DND-41 (cell line): ENCODE measurements around the gene CUBN.

Experiments
- ATAC-seq: fragments of 200-7000 bp; cut with Tn5 transposase; 3 replicates; pipeline ENCODE4 v1.9.1; 2021; ENCODE audit warnings: low read depth; ENCODE audit not compliant: insufficient read depth
- DNase-seq: peaks from one replicate; pipeline ENCODE4 v3.0.0-alpha.2; 2020
- H2AFZ ChIP-seq: 2 replicates; pipeline ENCODE4 v1.6.0; 2012; ENCODE audit warnings: low read depth, low read length
- H3K27ac ChIP-seq: 2 replicates; pipeline ENCODE4 v1.5.1; 2012; ENCODE audit warnings: low read length, inconsistent platforms
- H3K27me3 ChIP-seq: fragments of 200-600 bp; sonication (generic); 2 replicates; pipeline ENCODE4 v1.6.0; 2012; ENCODE audit warnings: low read length, mild to moderate bottlenecking, inconsistent platforms; ENCODE audit not compliant: insufficient read depth, poor library complexity
- H3K36me3 ChIP-seq: 2 replicates; pipeline ENCODE4 v1.5.1; 2012; ENCODE audit warnings: low read length, inconsistent platforms; ENCODE audit not compliant: insufficient read depth
- H3K4me1 ChIP-seq: 2 replicates; pipeline ENCODE4 v1.5.1; 2012; ENCODE audit warnings: mild to moderate bottlenecking, low read length; ENCODE audit not compliant: insufficient read depth
- H3K4me2 ChIP-seq: 2 replicates; pipeline ENCODE4 v1.6.0; 2012; ENCODE audit warnings: mild to moderate bottlenecking, moderate library complexity, low read length, inconsistent platforms; ENCODE audit not compliant: insufficient read depth
- H3K4me3 ChIP-seq, 2 experiments: fragments of 200-600 bp in 1 of 2; shearing (Covaris generic) in 1 of 2; 2 replicates each; pipeline ENCODE4 v1.5.1; 2012 to 2016; ENCODE audit warnings: inconsistent platforms in 2 of 2, low read length in 2 of 2, mild to moderate bottlenecking in 2 of 2, low read depth in 1 of 2, moderate library complexity in 1 of 2
- H3K79me2 ChIP-seq: 2 replicates; pipeline ENCODE4 v1.6.0; 2012; ENCODE audit warnings: low read length, inconsistent platforms; ENCODE audit not compliant: insufficient read depth
- H3K9ac ChIP-seq: 2 replicates; pipeline ENCODE4 v1.6.0; 2012; ENCODE audit warnings: low read depth, mild to moderate bottlenecking, inconsistent platforms, low read length, moderate library complexity
- H3K9me3 ChIP-seq: 2 replicates; pipeline ENCODE4 v1.5.1; 2012; ENCODE audit warnings: low read length, moderate library complexity, mild to moderate bottlenecking, inconsistent platforms; ENCODE audit not compliant: insufficient read depth, severe bottlenecking
- H4K20me1 ChIP-seq: 2 replicates; pipeline ENCODE4 v1.6.0; 2012; ENCODE audit warnings: low read length; ENCODE audit not compliant: insufficient read depth
- CTCF ChIP-seq: IDR thresholded peaks from 2 replicates; pipeline ENCODE4 v1.5.1; 2012; ENCODE audit warnings: borderline replicate concordance, low read length, moderate library complexity, mild to moderate bottlenecking; ENCODE audit not compliant: poor library complexity, severe bottlenecking; ENCODE audit errors: extremely low read depth
- EZH2 ChIP-seq: IDR thresholded peaks from 3 replicates; pipeline ENCODE4 v1.6.1; 2012; ENCODE audit warnings: borderline replicate concordance, low read depth, mild to moderate bottlenecking, moderate library complexity, low read length, inconsistent platforms; ENCODE audit not compliant: severe bottlenecking

Gene CUBN

DNA sequence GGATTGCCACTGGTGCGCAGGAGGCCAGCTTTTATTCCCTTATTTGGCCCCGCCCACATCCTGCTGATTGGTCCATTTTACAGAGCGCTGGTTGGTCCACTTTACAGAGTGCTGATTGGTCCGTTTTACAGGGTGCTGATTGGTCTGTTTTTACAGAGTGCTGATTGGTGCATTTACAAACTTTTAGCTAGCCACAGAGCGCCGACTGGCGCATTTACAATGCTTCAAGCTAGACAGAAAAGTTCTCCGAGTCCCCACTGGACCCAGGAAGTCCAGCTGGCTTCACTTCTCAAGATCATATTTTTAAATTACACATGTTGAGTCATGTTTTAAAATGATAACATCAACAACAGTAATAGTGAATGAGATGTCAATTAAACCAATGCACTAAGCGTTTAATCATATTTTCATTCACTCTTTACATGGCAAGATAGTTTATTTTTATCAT is 128.3 kb downstream of the CUBN start:
- DNase-seq (no peak), ATAC-seq (no peak)
- Histone ChIP-seq H3K36me3 (no peaks in the 10 kb centered on the region), H4K20me1 (no peaks in the 10 kb centered on the region), H3K4me1 (peaks cover 37% of the 10 kb centered on the region), H3K9ac (no peak overlapping the region), H3K27me3 (no peaks in the 10 kb centered on the region), H3K27ac (no peak overlapping the region), H3K79me2 (no peaks in the 10 kb centered on the region), H2AFZ (no peak overlapping the region), H3K4me3 (no peak overlapping the region), H3K9me3 (no peaks in the 10 kb centered on the region), H3K4me2 (no peak overlapping the region)
- TF ChIP-seq CTCF = no peak
- TF ChIP-seq EZH2 = no peak

DNA sequence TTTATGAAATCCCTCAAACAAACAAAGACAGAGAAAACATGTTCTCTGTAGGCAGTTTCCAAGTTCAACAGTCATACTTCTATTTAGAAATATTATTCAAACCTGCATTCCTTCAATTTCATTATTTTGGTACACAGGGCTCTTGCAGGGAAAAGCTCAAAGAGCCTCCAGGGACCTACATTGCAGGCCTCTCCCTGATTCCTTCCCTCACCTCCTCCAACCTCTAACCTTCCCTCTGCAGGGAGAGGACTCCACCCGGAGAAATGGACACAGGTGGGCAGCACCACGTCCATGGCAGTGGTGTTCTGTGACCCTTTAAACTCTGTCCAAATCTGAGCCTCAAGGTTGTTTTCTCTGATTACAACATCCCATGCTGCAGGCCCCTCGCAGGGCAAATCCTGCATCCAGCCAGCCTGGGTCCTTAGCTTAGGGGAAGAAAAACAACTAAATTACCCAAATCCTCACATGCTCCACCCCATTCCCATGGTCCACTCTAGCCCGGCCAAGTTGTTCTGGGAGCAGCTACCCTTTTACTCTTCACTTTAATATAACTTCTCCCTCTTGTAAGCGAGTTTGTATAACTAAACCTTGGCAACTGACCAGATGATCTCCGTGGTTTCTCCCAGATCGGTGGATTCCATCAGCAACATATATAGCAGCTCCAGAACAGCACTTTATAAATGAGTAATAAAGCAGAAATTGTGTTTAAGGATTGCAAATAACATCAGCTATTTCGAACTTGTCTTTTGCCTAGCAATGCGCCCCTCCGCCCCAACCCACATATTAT is 129.8 kb downstream of the CUBN start:
- Histone ChIP-seq H3K9me3 (no peaks in the 10 kb centered on the region), H2AFZ (no peak overlapping the region), H3K9ac (no peak overlapping the region), H3K4me2 (no peak overlapping the region), H3K79me2 (no peaks in the 10 kb centered on the region), H3K27ac (no peak overlapping the region), H4K20me1 (no peaks in the 10 kb centered on the region), H3K4me3 (no peak overlapping the region), H3K4me1 (peaks cover 42% of the 10 kb centered on the region), H3K27me3 (no peaks in the 10 kb centered on the region), H3K36me3 (no peaks in the 10 kb centered on the region)
- DNase-seq = no peak
- no peak for ATAC-seq
- TF ChIP-seq CTCF = no peak
- no peak for TF ChIP-seq EZH2

DNA sequence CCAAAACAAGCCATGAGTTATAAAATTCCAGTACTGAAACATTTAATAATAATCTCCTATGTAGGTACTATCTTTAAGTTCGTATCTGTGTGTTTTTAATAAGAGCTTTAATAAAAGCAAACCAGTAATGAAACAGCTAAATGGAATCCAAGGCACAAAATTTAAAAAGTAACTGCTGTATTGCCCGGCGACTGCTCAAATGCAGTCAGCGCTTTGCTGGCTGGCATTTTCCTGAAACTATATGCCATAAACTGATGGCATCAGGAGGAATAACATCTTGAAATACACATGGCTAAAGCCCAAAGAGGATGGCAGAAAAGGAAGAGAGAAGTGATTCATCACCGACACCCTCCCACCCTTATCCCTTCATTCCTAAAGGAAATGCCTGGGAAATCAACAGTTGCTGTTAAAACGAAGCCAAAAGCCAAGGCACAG is 133.1 kb downstream of the CUBN start:
- Histone ChIP-seq H3K4me2 (no peak overlapping the region), H3K27ac (no peak overlapping the region), H3K9ac (no peak overlapping the region)

More for the DNA sequence above, 133.1 kb downstream of the CUBN start:
- no peaks in the 10 kb centered on the region for H3K79me2 ChIP-seq
- no peaks in the 10 kb centered on the region for H3K9me3 ChIP-seq
- H3K4me1 ChIP-seq = peaks cover 10% of the 10 kb centered on the region
- no peaks in the 10 kb centered on the region for H4K20me1 ChIP-seq
- no peak overlapping the region for H3K4me3 ChIP-seq
- H2AFZ ChIP-seq = no peak overlapping the region
- ATAC-seq (no peak), DNase-seq (no peak)
- TF ChIP-seq CTCF (no peak), EZH2 (no peak)
- H3K36me3 ChIP-seq = no peaks in the 10 kb centered on the region
- H3K27me3 ChIP-seq = no peaks in the 10 kb centered on the region
